RWPE2 (cell line): ENCODE results near the gene RASGEF1C.

Experiments used
- ATAC-seq: fragments of 200-7000 bp; cut with Tn5 transposase; 3 replicates; pipeline ENCODE4 v1.9.1; 2021; ENCODE audit warnings: low read depth
- DNase-seq: peaks from one replicate; pipeline ENCODE4 v3.0.0-alpha.2; 2020; ENCODE audit warnings: low spot score
- H3K27ac ChIP-seq: fragments of 450-650 bp; 2 replicates; pipeline ENCODE4 v1.5.1; 2017; ENCODE audit warnings: mild to moderate bottlenecking; ENCODE audit not compliant: poor library complexity, severe bottlenecking
- H3K27me3 ChIP-seq: fragments of 250-450 bp; sonication (Bioruptor Pico); 2 replicates; pipeline ENCODE4 v1.5.1; 2021; ENCODE audit warnings: mild to moderate bottlenecking, moderate library complexity; ENCODE audit not compliant: insufficient read depth, poor library complexity, severe bottlenecking
- H3K36me3 ChIP-seq: fragments of 250-450 bp; sonication (Bioruptor Pico); 2 replicates; pipeline ENCODE4 v1.5.1; 2020; ENCODE audit warnings: low read depth, mild to moderate bottlenecking, moderate library complexity
- H3K4me1 ChIP-seq: fragments of 250-450 bp; sonication (Bioruptor Pico); 2 replicates; pipeline ENCODE4 v1.5.1; 2021; ENCODE audit warnings: mild to moderate bottlenecking, moderate library complexity; ENCODE audit not compliant: insufficient read depth, poor library complexity, severe bottlenecking
- H3K4me3 ChIP-seq: fragments of 250-450 bp; sonication (Bioruptor Pico); 2 replicates; pipeline ENCODE4 v1.5.1; 2021; ENCODE audit warnings: mild to moderate bottlenecking, moderate library complexity; ENCODE audit not compliant: severe bottlenecking
- H3K9me3 ChIP-seq: fragments of 250-450 bp; sonication (Bioruptor Pico); 2 replicates; pipeline ENCODE4 v1.5.1; 2021; ENCODE audit warnings: mild to moderate bottlenecking, moderate library complexity; ENCODE audit not compliant: severe bottlenecking
- CTCF ChIP-seq: fragments of 450-650 bp; IDR thresholded peaks from one replicate; pipeline ENCODE4 v1.5.1; 2017; ENCODE audit warnings: mild to moderate bottlenecking, moderate library complexity; ENCODE audit not compliant: poor library complexity, severe bottlenecking

RASGEF1C gene

GRCh38 chr5:180153099-180153498 is 55.9 kb downstream of the RASGEF1C start:
- Histone ChIP-seq H3K27ac (no peak overlapping the region), H3K36me3 (no peaks in the 10 kb centered on the region), H3K27me3 (peaks cover 8% of the 10 kb centered on the region), H3K4me1 (no peaks in the 10 kb centered on the region), H3K9me3 (no peaks in the 10 kb centered on the region), H3K4me3 (no peak overlapping the region)
- DNase-seq (no peak), ATAC-seq (no peak)
- TF ChIP-seq CTCF, result no peak

- ATAC-seq, result no peak
- Histone ChIP-seq H3K4me1 (no peaks in the 10 kb centered on the region), H3K27me3 (peaks cover 22% of the 10 kb centered on the region), H3K4me3 (no peak overlapping the region), H3K36me3 (no peaks in the 10 kb centered on the region), H3K9me3 (peaks cover 2% of the 10 kb centered on the region), H3K27ac (no peak overlapping the region)
- no peak for TF ChIP-seq CTCF
- no peak for DNase-seq
These were observed 65.2 kb downstream of the RASGEF1C start for GRCh38 chr5:180143656-180144364.

GRCh38 chr5:180142824-180143610 is 66.0 kb downstream of the RASGEF1C start:
- DNase-seq (no peak), ATAC-seq (no peak)
- H3K4me1 ChIP-seq, result no peaks in the 10 kb centered on the region
- no peaks in the 10 kb centered on the region for H3K36me3 ChIP-seq
- H3K4me3 ChIP-seq, result no peak overlapping the region
- no peak for TF ChIP-seq CTCF
- peaks cover 17% of the 10 kb centered on the region for H3K27me3 ChIP-seq
- no peak overlapping the region for H3K27ac ChIP-seq
- peaks cover 2% of the 10 kb centered on the region for H3K9me3 ChIP-seq

- no peak for TF ChIP-seq CTCF
These were observed 66.8 kb downstream of the RASGEF1C start for GRCh38 chr5:180142021-180142765.

More at GRCh38 chr5:180142021-180142765, 66.8 kb downstream of the RASGEF1C start:
- Histone ChIP-seq H3K9me3 (peaks cover 2% of the 10 kb centered on the region), H3K4me3 (no peak overlapping the region), H3K36me3 (no peaks in the 10 kb centered on the region), H3K27me3 (peaks cover 13% of the 10 kb centered on the region), H3K4me1 (no peaks in the 10 kb centered on the region), H3K27ac (no peak overlapping the region)
- no peak for ATAC-seq
- DNase-seq, result no peak
